ENCODE measurements around the gene FANCF.

- TF ChIP-seq CTCF (IDR thresholded peaks at IDR 0.05; ENCODE audit: insufficient read depth, low read length) = no peak
- TF ChIP-seq GABPA (IDR thresholded peaks at IDR 0.05; ENCODE audit: low read depth) = no peak
- no peak for TF ChIP-seq REST (IDR thresholded peaks at IDR 0.05; ENCODE audit: insufficient replicate concordance, low read depth)
- TF ChIP-seq SPI1 (IDR thresholded peaks at IDR 0.05; ENCODE audit: borderline replicate concordance, low read depth) = no peak
Measured at GRCh38 chr11:22641559-22641958, 15.9 kb upstream of the FANCF start.
